ENCODE measurements around the gene PAX2.

DNA sequence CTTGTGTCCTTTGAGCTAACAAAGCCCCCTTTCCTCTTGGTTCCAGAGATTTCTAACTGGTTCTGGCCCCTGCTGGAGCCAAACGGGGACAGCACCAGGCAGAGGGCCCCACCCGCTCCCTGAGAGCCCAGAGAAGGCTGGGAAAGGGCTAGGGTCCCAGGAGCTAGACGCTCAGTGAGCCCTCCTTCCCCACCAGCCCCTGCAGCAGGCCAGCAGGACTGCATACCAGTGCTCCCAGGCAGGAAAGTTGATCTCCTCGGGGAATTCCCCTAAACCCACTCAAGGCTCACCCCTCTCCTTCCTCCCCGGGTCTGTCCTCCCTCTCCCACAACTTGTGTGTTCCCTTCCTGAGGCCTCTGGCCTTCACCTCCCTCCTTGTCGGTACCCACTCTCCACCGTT, 47.7 kb downstream of the PAX2 start:
- TF ChIP-seq, protein P1, sequence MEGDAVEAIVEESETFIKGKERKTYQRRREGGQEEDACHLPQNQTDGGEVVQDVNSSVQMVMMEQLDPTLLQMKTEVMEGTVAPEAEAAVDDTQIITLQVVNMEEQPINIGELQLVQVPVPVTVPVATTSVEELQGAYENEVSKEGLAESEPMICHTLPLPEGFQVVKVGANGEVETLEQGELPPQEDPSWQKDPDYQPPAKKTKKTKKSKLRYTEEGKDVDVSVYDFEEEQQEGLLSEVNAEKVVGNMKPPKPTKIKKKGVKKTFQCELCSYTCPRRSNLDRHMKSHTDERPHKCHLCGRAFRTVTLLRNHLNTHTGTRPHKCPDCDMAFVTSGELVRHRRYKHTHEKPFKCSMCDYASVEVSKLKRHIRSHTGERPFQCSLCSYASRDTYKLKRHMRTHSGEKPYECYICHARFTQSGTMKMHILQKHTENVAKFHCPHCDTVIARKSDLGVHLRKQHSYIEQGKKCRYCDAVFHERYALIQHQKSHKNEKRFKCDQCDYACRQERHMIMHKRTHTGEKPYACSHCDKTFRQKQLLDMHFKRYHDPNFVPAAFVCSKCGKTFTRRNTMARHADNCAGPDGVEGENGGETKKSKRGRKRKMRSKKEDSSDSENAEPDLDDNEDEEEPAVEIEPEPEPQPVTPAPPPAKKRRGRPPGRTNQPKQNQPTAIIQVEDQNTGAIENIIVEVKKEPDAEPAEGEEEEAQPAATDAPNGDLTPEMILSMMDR (IDR thresholded peaks at IDR 0.05) = no peak
- TF ChIP-seq POLR2A (IDR thresholded peaks at IDR 0.05) = no peak
